Measurements from ENCODE around the gene NKAIN4.

The NKAIN4 gene

GRCh38 chr20:63254232-63254605 is at the start of gene NKAIN4:
Gene NKAIN4 (minus strand): TSS chr20:63254463. CDS start chr20:63254450, 13 bp downstream.
- no peak for DNase-seq

DNA sequence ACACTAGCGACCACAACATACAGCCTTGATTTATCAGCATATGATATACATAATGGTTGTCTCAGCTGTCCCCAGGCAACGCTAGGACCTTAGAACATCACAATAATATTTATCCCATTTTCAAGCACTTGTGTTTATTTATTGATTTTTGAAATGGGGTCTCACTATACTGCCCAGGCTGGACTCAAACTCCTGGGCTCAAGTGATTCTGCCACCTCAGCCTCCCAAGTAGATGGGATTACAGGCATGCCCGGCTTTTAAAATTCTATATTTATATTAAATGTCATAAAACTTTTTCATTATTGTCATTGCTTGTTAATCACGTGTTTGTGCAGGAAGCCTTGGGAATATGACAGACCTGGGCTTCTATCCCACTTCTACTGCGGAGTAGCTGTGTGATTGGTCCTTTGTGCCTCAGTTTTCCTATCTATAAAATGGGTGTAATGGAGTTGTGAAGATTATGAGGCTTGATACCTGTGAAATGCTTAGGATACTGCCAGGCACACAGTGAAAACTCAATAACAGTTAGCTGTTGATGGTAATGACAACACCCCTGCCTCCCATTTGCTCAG is 48.9 kb upstream of the NKAIN4 start:
- no peak for DNase-seq

DNA sequence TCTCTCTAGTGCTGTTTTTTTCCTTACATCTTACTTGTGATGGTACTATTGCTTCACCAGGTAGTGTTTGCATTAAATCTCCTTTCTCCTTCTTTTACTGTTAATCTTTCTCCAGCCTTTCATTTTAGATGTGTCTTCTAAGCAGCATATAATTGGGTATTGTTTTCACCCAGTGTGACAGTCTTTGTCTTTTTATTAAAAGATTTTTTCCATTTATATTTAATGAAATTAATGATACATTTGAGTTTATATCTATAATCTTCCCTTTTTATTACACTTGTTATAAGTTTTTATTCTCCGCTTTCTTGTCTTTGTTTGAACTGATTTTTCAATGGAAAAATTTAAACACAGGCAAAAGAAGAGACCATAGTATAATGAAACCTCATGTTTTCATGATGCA is 47.4 kb upstream of the NKAIN4 start:
- no peak for DNase-seq

- no peak for DNase-seq
These were observed 44.6 kb upstream of the NKAIN4 start for GRCh38 chr20:63298731-63299312.

DNA sequence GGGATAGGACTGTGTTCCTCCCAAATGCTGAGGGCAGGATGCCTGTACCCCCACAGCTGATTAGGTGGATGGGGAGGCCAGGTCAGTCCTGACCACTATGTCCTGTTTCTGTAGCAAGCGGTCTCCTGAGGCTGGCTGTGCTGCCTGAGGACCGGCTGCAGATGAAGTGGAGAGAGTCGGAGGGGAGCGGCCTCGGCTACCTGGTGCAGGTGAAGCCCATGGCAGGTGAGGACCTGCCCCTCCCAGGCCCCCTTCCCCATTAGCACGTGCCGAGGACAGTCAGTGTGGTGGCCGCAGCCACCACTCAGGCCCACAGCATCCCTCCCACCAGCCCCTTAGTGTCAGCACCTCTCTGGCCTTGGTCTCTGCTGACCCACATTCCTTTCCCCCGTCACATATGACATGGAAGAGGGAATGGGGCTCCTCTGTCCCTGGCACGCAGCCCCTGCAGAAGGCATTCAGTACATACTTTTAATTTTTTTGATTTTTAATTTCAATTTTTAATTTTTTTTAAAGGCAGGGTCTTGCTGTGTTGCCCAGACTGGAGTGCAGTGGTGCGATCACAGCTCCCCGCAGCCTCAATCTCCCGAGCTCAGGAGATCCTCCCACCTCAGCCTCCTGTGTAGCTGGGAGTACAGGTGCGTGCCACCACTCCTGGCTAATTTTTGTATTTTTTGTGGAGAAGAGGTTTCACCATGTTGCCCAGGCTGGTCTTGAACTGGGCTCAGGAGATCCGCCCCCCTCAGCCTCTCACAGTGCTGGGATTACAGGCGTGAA is 43.7 kb upstream of the NKAIN4 start:
- DNase-seq = no peak

- DNase-seq = no peak
These were observed 43.1 kb upstream of the NKAIN4 start for GRCh38 chr20:63297371-63297781.

DNA sequence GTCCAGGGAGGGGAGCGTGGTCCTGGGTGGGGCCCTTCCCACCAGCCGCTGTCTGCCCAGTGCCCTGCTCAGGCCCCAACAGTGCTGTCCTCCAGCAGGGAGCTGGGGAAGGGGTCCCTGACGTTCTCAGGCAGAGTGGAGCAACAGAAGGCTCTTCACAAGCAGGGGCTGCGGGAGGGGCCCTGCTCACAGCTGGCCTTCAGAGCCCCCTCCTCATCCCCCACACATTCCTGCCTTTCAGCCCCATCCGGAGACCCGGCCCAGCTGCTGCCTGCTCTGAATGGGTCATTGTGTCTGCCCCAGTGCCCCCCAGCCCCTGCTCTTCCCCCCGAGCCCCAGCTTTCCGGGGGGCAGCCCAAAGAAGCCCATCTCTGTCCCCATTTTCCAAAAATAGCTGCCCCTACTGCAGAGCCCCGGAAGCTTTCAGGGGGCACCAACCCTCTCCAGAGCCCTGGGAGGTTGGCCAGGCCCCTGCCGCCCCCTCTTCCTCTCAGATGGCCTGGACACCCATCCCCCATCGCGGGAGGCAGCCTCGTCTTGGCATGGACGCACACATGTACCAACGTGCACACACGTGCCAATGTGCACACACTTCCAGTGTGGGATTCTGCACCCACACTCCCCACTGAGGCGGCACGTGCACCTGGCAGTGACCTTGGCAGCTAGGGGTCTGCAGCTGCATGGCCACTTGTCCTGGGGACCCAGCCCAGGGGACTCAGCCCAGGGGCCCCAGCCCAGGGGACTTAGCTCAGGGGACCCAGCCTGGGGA is 42.5 kb upstream of the NKAIN4 start:
- DNase-seq = no peak

DNA sequence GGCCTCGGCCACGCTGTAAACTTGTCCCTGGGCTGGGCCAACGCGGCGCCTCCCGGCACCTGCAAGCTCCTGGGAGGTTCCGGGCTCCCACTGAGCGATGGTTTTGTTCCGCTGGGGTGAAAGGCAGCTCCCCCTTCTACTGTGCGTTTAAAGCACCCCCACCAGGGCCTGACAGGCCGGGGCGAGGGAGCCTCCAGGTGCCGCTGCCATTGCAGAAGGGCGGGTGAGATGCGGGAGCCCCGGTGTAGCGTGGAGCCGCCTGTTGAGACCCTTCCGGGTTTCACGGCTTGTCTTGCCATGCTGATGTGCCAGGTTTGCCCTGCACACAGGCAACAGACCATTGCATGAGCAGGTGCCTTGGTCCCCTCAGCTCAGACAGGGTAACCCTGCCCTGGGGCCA is 41.6 kb upstream of the NKAIN4 start:
- no peak for DNase-seq

DNA sequence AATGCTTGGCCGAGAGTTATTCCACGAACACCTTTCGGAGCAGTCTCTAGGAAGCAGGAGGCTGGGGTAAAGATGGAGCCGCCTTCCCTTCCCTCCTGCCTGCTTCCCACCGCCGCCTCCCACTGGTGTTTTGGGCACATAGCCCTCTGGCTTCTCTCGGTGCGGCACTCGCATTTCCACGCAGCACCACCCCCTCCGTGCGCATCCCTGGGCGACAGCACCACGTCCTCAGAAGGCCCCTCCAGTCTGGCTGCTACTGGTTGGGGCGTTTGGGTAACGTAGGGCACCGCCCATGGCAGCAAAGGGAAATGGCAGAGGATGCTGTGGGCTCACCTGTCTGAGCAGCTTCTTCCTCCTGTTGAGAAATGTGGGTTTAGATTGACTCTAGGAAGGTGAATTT is 41.2 kb upstream of the NKAIN4 start:
- no peak for DNase-seq

DNA sequence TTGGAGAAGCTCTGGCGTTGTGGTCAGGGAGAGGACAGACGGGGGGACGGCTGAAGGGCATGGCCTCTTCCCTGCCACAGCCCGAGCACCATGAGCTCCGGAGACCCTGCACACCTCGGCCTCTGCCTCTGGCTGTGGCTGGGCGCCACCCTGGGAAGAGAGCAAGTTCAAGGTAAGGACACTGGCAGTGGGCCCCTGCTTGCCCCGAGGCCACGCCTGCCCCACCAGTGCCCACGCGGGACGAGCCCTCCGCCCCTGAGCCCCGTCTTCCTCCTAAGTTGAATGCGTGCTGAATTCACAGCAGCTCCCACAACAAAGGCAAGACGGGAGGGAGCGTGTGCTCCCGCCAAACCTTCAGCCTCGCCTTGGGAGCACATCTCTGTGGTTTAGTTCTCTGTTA is 40.8 kb upstream of the NKAIN4 start:
- DNase-seq = no peak

DNA sequence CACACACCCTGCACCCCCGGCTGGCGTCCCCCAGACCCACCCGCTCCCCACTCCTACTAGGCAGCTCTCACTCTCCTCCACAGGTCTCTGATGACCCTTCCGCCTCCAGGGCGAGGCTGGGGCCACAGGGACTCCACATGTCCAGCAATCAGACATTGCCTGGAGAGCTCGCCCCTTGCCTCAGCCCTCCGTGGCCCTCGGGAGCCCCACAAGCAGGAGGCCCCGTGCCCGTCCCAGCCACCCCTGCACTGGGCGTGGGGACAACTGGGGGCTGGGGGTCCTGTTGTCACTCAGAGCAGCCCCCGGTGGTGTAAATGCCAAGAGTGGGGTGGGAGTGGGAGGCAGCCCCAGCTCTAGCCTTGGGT is 40.3 kb upstream of the NKAIN4 start:
- DNase-seq = no peak

DNA sequence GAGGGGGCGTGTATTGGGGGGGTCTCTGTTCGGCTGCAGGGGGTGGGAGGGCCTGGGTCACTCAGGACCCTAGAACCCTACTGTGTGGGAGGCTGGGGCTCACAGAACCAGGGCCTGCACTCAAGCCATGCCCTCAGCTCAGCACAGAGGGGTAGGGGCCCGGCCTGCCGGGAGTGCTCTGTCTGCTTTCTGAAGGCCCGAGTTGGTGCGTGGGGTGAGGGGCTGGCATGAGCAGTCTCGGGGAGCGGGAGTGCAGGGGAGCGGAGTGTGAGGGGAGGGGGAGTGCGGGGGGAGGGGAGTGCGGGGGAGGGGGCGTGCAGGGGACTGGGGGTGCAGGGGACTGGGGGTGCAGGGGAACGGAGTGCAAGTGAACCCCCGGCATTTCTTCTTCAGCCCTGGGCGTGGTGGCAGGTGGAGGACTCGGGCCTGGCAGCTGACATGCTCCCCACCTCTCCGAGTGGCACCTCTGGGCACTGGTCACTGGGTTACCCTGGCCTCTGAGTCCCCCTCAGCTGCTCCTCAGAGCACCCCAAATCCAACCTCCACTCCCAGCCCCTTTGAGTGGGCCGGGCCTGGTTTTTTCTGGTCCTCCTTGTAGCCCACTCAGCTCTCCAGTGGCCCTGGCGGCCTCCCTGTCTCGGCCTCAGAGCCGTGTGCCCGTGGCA is 39.7 kb upstream of the NKAIN4 start:
- no peak for DNase-seq

- no peak for DNase-seq
These were observed 39.2 kb upstream of the NKAIN4 start for GRCh38 chr20:63293456-63293855.

DNA sequence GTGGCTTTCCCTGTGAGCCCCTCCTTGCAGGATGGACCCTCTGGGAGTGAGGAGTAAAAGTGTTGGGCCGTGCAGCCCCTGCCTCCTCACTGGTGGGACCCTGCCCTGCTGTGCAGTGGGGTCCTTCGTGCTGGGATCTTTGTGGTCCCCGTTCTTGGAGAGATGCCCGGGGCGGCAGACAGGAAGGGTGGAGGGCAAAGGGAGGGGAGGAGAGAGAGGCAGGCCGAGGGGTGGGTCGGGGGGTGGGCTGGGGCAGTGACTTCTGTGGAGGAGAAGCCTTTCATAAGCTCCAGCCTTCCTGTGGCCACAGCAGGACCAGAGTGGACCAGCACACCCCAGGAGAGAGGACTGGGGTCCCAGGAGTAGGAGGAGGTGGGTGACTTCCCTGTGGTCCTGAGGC is 38.6 kb upstream of the NKAIN4 start, which contains the start of gene COL20A1:
COL20A1 (plus strand) TSS at position 283 of the 400 bp plus-strand sequence. CDS start 1,922 bp downstream, outside the sequence.
- no peak for DNase-seq

- DNase-seq = no peak
These were observed 38.0 kb upstream of the NKAIN4 start for GRCh38 chr20:63292292-63292701.

DNA sequence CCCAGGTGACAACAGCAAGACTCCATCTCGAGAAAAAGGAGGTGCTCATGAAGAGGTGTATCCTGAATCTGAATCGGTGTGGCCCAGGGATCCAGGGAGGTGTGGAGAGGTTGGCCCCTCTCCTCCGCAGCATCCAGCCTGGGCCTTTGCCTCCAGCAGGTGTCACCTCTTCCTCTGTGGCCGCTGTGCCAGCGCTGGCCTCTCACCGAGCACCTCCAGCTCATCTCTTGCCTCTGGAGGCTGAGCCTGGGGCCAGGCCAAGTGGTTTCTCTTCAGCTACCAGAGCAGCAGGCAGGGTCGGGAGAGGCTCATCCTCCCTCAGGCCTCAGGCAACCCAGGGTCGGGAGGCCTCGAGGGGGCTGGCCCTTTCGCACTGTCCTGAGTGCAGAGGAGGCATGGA is 37.5 kb upstream of the NKAIN4 start:
- no peak for DNase-seq

- no peak for DNase-seq
These were observed 36.6 kb upstream of the NKAIN4 start for GRCh38 chr20:63290677-63291472.

DNA sequence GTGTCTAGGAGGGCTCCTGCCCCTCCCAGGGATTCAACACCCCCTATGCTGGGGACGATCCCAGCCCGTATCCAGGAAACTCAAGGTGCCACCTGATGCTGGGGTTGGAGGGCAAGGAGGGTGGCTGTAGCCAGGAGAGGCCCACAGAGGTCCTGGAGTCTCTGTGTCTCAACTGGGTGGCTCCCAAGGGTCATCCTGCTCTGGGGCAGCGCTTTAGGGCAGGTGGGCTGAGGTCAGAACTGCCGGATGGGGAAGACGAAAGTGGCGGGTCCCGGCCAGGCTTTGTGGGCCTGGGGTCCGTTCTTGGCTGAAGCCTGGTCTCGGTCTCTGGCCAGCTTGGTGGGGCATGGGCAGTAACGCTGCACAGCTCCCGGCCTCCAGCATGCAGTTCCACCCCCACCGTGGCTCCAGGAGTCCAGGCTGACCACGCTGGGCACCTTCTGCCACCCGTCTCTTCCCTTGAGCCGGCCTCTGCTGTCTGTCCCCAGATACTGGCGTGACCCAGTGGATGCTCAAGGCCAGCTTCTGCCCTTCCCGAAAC is 35.9 kb upstream of the NKAIN4 start:
- DNase-seq = no peak

DNA sequence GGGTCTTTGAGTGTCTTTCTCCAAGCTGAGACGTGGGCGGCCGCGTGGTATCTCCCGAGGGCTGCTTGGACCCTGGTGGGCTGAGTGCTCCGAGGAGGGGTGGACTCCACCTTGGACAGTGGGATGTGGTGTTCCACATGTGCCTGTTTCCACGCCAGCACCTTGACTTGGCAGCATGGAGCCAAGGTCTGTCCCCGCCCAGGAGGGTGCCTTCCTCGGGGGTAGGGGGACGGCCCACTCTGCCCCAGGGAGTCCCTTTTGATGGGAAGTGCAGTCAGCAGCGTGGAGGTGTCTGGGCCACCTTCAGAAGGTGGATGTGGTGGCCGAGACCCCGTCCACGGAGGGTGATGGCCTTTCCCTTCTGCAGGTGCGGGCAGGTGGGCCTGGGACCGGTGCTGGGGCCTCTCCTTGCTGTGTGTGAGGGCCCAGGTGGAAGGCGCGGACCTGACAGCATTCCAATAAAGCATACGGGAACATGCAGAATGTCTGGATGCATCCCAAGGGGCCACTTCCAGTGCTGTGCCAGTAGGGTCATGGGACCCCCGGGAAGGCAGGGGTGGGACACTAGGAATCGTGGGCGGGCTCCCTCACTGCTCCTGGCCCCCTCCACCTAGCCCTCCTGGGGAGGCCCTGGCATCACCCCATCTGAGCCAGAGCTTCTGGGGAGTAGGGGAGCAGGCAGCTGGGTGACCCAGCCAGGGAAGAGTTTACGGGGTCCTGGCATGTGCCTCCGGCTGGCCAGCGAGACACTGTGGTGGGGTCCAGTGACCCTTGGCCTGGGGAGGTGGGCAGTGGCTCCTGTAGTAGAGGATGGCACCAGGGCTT is 35.3 kb upstream of the NKAIN4 start:
- no peak for DNase-seq

GRCh38 chr20:63288581-63289251 is 34.5 kb upstream of the NKAIN4 start:
- DNase-seq = no peak

Data from amniotic stem cell (primary cell).